Psoas muscle (tissue), 8 donors: ENCODE measurements around the gene CTNNA1. TPM values are rescaled to one million over a fixed set of nuclear protein-coding genes. Genes with fewer than 3 reads are reported as not detected.
"Not testable (repeated sequence)": the region's sequence is repeated elsewhere in the genome, so short reads cannot be mapped to it uniquely, and the experiment has no call there.

ENCODE experiments used
- ATAC-seq, 4 donors: fragments of 200-7000 bp; cut with Tn5 transposase; one replicate each; pipeline ENCODE4 v1.9.1; 2020; ENCODE audit warnings: moderate library complexity in 3 of 4, mild to moderate bottlenecking in 2 of 4
- DNase-seq, 2 donors: peaks; one replicate each; pipeline ENCODE4 v3.0.0-alpha.2; 2020
- H3K27ac ChIP-seq: fragments of 200-600 bp; one replicate; pipeline ENCODE4 v1.8.0; 2022
- H3K27me3 ChIP-seq, 3 donors: fragments of 200-600 bp in 1 of 3; one replicate each; pipeline versions ENCODE4 v1.6.1 to v1.8.0; 2013 to 2022; ENCODE audit warnings: low read length in 2 of 3, mild to moderate bottlenecking in 2 of 3, moderate library complexity in 1 of 3; ENCODE audit not compliant: insufficient read depth in 3 of 3
- H3K36me3 ChIP-seq, 2 donors: fragments of 200-600 bp in 1 of 2; one replicate each; pipeline versions ENCODE4 v1.6.1 to v1.8.0; 2013 to 2022; ENCODE audit warnings: low read depth in 1 of 2, mild to moderate bottlenecking in 1 of 2, moderate library complexity in 1 of 2; ENCODE audit not compliant: insufficient read depth in 1 of 2
- H3K4me1 ChIP-seq: fragments of 200-600 bp; one replicate; pipeline ENCODE4 v1.8.0; 2022
- H3K4me3 ChIP-seq: fragments of 200-600 bp; one replicate; pipeline ENCODE4 v1.8.0; 2022; ENCODE audit warnings: mild to moderate bottlenecking
- H3K9me3 ChIP-seq: fragments of 200-600 bp; one replicate; pipeline ENCODE4 v1.8.0; 2022
- WGBS, 3 donors: extraction: QIAGEN DNeasy Blood & Tissue Kit; methylation state at CpG; one replicate each; pipeline versions ENCODE4 v1.1.6 to v1.1.7; 2013; 5-methylcytosine and 5-hydroxymethylcytosine counted together
- intact Hi-C, 2 donors: fragments of 100-400 bp; cut with DNase I; formaldehyde crosslinking; loops; one replicate each; pipeline versions ENCODE4 v1.11.0 to v1.14.2; 2022
- polyA plus RNA-seq, 3 donors: library from polyadenylated mRNA; stranded (reverse); fragments of 200-250 nt; gene quantifications; one replicate each; pipeline ENCODE4 v1.2.3, GENCODE V29; 2013
- total RNA-seq, 4 donors: library from RNA; stranded (reverse); fragmentation: NEBNext Ultra II Directional in 2 of 4; extraction: Animal tissue kit (Norgen Biotek cat#: 25700) in 2 of 4; gene quantifications; one replicate each; pipeline versions ENCODE4 v1.2.1 to v1.2.4, GENCODE V29; 2021 to 2023
- TF ChIP-seq, protein P1 (sequence below): fragments of 200-600 bp; IDR thresholded peaks from one replicate; pipeline ENCODE4 v1.8.0; 2022; ENCODE audit warnings: antibody characterized with exemption
- donor health status: healthy with polysubstance abuse.
- donor health status: DM: no; HTN: no; CAD: no; lungs with moderate emphysema.
- donor health status: Bipolar disorder and iron deficiency.
- donor health status: healthy.
- donor health status: DM: yes; HTN: yes; CAD: no.
- donor health status: DM: no; HTN: no; CAD: no.
- donor health status: DM: no; HTN: no; CAD: no.
- donor health status: DM: yes; HTN: yes; CAD: no.

CTNNA1 gene
- total and polyA plus RNA-seq, 7 donors: 58.8 to 162 (median 99.3) TPM

DNA sequence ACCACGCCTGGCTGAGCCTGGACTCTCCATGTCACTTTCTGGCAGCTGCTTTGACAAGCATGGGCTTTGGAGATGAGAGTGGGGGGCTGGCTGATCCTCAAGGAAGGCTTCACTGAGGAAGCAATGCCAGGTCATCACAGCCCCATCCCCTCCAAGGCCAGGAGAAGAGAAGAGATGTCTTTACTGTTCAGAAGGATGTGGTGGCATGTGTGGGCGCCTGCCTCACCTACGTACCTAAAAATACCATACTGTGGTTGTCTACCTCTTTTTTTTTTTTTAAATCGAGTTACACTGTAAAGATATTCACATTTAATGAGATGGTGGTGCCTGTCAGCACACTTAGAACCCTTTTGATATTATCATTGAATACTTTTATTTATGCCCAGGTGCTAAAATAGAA lies 26.4 kb upstream of the CTNNA1 start:
- H3K9me3 ChIP-seq: no peaks in the 10 kb centered on the region
- TF ChIP-seq, protein P1, sequence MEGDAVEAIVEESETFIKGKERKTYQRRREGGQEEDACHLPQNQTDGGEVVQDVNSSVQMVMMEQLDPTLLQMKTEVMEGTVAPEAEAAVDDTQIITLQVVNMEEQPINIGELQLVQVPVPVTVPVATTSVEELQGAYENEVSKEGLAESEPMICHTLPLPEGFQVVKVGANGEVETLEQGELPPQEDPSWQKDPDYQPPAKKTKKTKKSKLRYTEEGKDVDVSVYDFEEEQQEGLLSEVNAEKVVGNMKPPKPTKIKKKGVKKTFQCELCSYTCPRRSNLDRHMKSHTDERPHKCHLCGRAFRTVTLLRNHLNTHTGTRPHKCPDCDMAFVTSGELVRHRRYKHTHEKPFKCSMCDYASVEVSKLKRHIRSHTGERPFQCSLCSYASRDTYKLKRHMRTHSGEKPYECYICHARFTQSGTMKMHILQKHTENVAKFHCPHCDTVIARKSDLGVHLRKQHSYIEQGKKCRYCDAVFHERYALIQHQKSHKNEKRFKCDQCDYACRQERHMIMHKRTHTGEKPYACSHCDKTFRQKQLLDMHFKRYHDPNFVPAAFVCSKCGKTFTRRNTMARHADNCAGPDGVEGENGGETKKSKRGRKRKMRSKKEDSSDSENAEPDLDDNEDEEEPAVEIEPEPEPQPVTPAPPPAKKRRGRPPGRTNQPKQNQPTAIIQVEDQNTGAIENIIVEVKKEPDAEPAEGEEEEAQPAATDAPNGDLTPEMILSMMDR: no peak
- H3K27ac ChIP-seq: no peak overlapping the region
- WGBS, 3 donors: 77 to 93% (median 93%) methylated on average over 4 of the region's 4 CpGs
- DNase-seq: no peak
- intact Hi-C loops: loop anchor here (5.0 to 10.0 kb wide), 2 partner anchors 85 to 132 kb away; no protein-coding TSS in a partner anchor
- no peaks in the 10 kb centered on the region for H3K36me3 ChIP-seq
- H3K27me3 ChIP-seq: no peaks in the 10 kb centered on the region
- no peak for ATAC-seq
- peaks cover 24% of the 10 kb centered on the region for H3K4me1 ChIP-seq
- H3K4me3 ChIP-seq: no peak overlapping the region

DNA sequence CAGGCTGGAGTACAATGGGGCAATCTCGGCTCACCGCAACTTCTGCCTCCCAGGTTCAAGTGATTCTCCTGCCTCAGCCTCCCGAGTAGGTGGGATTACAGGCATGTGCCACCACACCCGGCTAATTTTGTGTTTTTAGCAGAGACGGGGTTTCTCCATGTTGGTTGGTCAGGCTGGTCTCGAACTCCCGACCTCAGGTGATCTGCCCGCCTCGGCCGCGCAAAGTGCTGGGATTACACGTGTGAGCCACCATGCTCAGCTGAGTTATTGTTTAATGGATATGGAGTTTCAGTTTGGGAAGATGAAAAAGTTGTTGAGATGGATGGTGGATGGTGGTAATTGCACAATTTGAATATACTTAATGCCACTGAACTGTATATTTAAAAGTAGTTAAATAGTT lies 22.7 kb upstream of the CTNNA1 start:
- H3K27me3 ChIP-seq, DNase-seq, H3K4me3 ChIP-seq, H3K9me3 ChIP-seq, ATAC-seq, intact Hi-C loops, H3K27ac ChIP-seq, H3K4me1 ChIP-seq, H3K36me3 ChIP-seq: not testable (repeated sequence)
- WGBS, 3 donors: 91 to 93% (median 92%) methylated on average over 12 of the region's 12 CpGs

- Histone ChIP-seq H3K4me3 (no peak overlapping the region), H3K36me3 (no peaks in the 10 kb centered on the region), H3K9me3 (no peaks in the 10 kb centered on the region), H3K27me3 (no peaks in the 10 kb centered on the region), H3K4me1 (no peaks in the 10 kb centered on the region), H3K27ac (no peak overlapping the region)
- intact Hi-C loops: no loop called here
- TF ChIP-seq, protein P1: no peak
- ATAC-seq: no peak
- DNase-seq: no peak
- WGBS, 3 donors: 82 to 94% (median 85%) methylated on average over 2 of the region's 2 CpGs
These were observed 20.8 kb upstream of the CTNNA1 start for GRCh38 chr5:138732466-138732865.

- no peak overlapping the region for H3K4me3 ChIP-seq
- DNase-seq (no peak), ATAC-seq (no peak)
- no peaks in the 10 kb centered on the region for H3K9me3 ChIP-seq
- intact Hi-C loops: no loop called here
- 88 to 90% (median 89%) methylated on average over 4 of the region's 4 CpGs for WGBS, 3 donors
- no peaks in the 10 kb centered on the region for H3K36me3 ChIP-seq
- TF ChIP-seq, protein P1: no peak
- no peak overlapping the region for H3K27ac ChIP-seq
- no peaks in the 10 kb centered on the region for H3K27me3 ChIP-seq
- no peaks in the 10 kb centered on the region for H3K4me1 ChIP-seq
These were observed 20.3 kb upstream of the CTNNA1 start for GRCh38 chr5:138732933-138733332.

DNA sequence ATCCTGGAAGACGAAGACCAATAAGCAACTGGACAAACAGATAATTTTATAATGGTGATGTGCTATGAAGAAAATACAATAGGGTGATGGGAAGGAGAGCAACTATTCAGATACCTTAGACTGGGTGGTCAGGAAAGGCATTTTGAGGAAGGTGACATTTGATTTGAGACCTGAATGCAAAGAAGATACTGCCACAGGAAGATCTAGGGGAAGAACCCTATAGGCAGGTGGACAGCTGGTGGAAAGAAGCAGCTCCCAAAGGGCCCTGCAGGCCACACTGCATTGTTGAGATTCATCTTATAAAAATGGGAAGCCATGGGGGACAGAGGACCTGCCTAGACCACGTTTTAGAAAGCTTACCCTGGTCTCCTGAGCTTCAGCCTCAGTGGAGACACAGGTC lies 19.7 kb upstream of the CTNNA1 start:
- TF ChIP-seq, protein P1: no peak
- Histone ChIP-seq H3K27me3 (no peaks in the 10 kb centered on the region), H3K36me3 (no peaks in the 10 kb centered on the region), H3K27ac (no peak overlapping the region), H3K4me1 (no peaks in the 10 kb centered on the region), H3K9me3 (no peaks in the 10 kb centered on the region), H3K4me3 (no peak overlapping the region)
- 78 to 82% (median 78%) methylated on average over 2 of the region's 2 CpGs for WGBS, 3 donors
- DNase-seq (no peak), ATAC-seq (no peak)
- intact Hi-C loops: no loop called here
